Measurements from ENCODE around the gene TEK. TPM values are rescaled to one million over a fixed set of nuclear protein-coding genes. Genes with fewer than 3 reads are reported as not detected.

The TEK gene
- total RNA-seq, 1 experiment from 2014 or later: not detected

GRCh38 chr9:27157736-27158135 is 48.7 kb downstream of the TEK start:
- in situ Hi-C loops (cut with HindIII; ENCODE audit: low pct_unique_long_range_greater_than_20kb, low sequenced_read_pairs): no loop called here
- no peak for DNase-seq (ENCODE audit: low read depth, low spot score)

GRCh38 chr9:27160636-27161035 is 51.6 kb downstream of the TEK start:
- DNase-seq (ENCODE audit: low read depth, low spot score): no peak
- in situ Hi-C loops (cut with HindIII; ENCODE audit: low pct_unique_long_range_greater_than_20kb, low sequenced_read_pairs): no loop called here

- in situ Hi-C loops (cut with HindIII; ENCODE audit: low pct_unique_long_range_greater_than_20kb, low sequenced_read_pairs): no loop called here
- DNase-seq (ENCODE audit: low read depth, low spot score): no peak
These were observed 53.0 kb downstream of the TEK start for GRCh38 chr9:27162045-27162444.

- DNase-seq (ENCODE audit: low read depth, low spot score): no peak
- in situ Hi-C loops (cut with HindIII; ENCODE audit: low pct_unique_long_range_greater_than_20kb, low sequenced_read_pairs): no loop called here
These were observed 56.0 kb downstream of the TEK start for GRCh38 chr9:27165068-27165467.

GRCh38 chr9:27165670-27166069 is 56.6 kb downstream of the TEK start:
- DNase-seq (ENCODE audit: low read depth, low spot score): no peak
- in situ Hi-C loops (cut with HindIII; ENCODE audit: low pct_unique_long_range_greater_than_20kb, low sequenced_read_pairs): no loop called here

GRCh38 chr9:27168496-27168895 is 59.5 kb downstream of the TEK start:
- no peak for DNase-seq (ENCODE audit: low read depth, low spot score)
- in situ Hi-C loops (cut with HindIII; ENCODE audit: low pct_unique_long_range_greater_than_20kb, low sequenced_read_pairs): no loop called here

- in situ Hi-C loops (cut with HindIII; ENCODE audit: low pct_unique_long_range_greater_than_20kb, low sequenced_read_pairs): no loop called here
These were observed 59.9 kb downstream of the TEK start for GRCh38 chr9:27168951-27169350.

GRCh38 chr9:27176971-27177370 is 67.9 kb downstream of the TEK start:
- in situ Hi-C loops (cut with HindIII; ENCODE audit: low pct_unique_long_range_greater_than_20kb, low sequenced_read_pairs): no loop called here
- no peak for DNase-seq (ENCODE audit: low read depth, low spot score)

More at GRCh38 chr9:27168951-27169350, 59.9 kb downstream of the TEK start:
- no peak for DNase-seq (ENCODE audit: low read depth, low spot score)

- in situ Hi-C loops (cut with HindIII; ENCODE audit: low pct_unique_long_range_greater_than_20kb, low sequenced_read_pairs): no loop called here
- DNase-seq (ENCODE audit: low read depth, low spot score): no peak
These were observed 70.3 kb downstream of the TEK start for GRCh38 chr9:27179245-27179865.

GRCh38 chr9:27181381-27181780 is 72.4 kb downstream of the TEK start:
- no peak for DNase-seq (ENCODE audit: low read depth, low spot score)
- in situ Hi-C loops (cut with HindIII; ENCODE audit: low pct_unique_long_range_greater_than_20kb, low sequenced_read_pairs): no loop called here

GRCh38 chr9:27182421-27182820 is 73.4 kb downstream of the TEK start:
- no peak for DNase-seq (ENCODE audit: low read depth, low spot score)
- in situ Hi-C loops (cut with HindIII; ENCODE audit: low pct_unique_long_range_greater_than_20kb, low sequenced_read_pairs): no loop called here

GRCh38 chr9:27183131-27183530 is 74.1 kb downstream of the TEK start:
- no peak for DNase-seq (ENCODE audit: low read depth, low spot score)
- in situ Hi-C loops (cut with HindIII; ENCODE audit: low pct_unique_long_range_greater_than_20kb, low sequenced_read_pairs): no loop called here

- in situ Hi-C loops (cut with HindIII; ENCODE audit: low pct_unique_long_range_greater_than_20kb, low sequenced_read_pairs): no loop called here
- DNase-seq (ENCODE audit: low read depth, low spot score): no peak
These were observed 74.7 kb downstream of the TEK start for GRCh38 chr9:27183701-27184100.

GRCh38 chr9:27184556-27185351 is 75.7 kb downstream of the TEK start:
- in situ Hi-C loops (cut with HindIII; ENCODE audit: low pct_unique_long_range_greater_than_20kb, low sequenced_read_pairs): no loop called here
- DNase-seq (ENCODE audit: low read depth, low spot score): no peak

- DNase-seq (ENCODE audit: low read depth, low spot score): no peak
- in situ Hi-C loops (cut with HindIII; ENCODE audit: low pct_unique_long_range_greater_than_20kb, low sequenced_read_pairs): no loop called here
These were observed 79.4 kb downstream of the TEK start for GRCh38 chr9:27188426-27188825.

- no peak for DNase-seq (ENCODE audit: low read depth, low spot score)
- in situ Hi-C loops (cut with HindIII; ENCODE audit: low pct_unique_long_range_greater_than_20kb, low sequenced_read_pairs): no loop called here
These were observed 80.4 kb downstream of the TEK start for GRCh38 chr9:27189426-27189825.

GRCh38 chr9:27192291-27192960 is 83.4 kb downstream of the TEK start:
- in situ Hi-C loops (cut with HindIII; ENCODE audit: low pct_unique_long_range_greater_than_20kb, low sequenced_read_pairs): no loop called here
- DNase-seq (ENCODE audit: low read depth, low spot score): no peak

GRCh38 chr9:27193886-27194285 is 84.9 kb downstream of the TEK start:
- in situ Hi-C loops (cut with HindIII; ENCODE audit: low pct_unique_long_range_greater_than_20kb, low sequenced_read_pairs): no loop called here
- DNase-seq (ENCODE audit: low read depth, low spot score): no peak
